8988T (cell line): ENCODE results near the gene C11orf16.
"Not testable (repeated sequence)": the region's sequence is repeated elsewhere in the genome, so short reads cannot be mapped to it uniquely, and the experiment has no call there.

Experiments
- DNase-seq: peaks from one replicate; pipeline ENCODE4 v3.0.0; 2011

Gene C11orf16, protein sequence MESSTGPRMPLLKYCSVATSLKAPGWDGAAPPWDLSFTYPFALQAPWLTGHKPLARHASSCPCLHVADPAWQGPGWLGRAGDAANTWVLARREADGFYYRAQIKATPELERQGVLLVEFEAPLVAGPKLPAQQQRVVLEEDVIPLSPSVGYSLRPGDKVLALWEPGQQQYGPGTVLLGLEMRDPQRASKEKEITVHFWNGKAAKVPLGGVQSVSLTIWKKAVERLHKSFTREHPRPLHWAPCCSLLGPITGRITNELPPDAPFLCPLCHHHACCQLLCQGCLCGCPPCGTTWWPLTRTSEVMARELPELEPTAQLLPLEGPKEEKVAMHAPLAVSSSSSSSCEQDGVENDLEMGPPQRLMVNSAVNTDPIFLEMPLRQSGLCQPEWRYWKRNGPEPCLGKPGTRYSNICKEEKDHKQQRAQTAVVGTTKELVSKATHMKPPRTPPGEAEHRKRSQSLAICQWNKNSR

DNA sequence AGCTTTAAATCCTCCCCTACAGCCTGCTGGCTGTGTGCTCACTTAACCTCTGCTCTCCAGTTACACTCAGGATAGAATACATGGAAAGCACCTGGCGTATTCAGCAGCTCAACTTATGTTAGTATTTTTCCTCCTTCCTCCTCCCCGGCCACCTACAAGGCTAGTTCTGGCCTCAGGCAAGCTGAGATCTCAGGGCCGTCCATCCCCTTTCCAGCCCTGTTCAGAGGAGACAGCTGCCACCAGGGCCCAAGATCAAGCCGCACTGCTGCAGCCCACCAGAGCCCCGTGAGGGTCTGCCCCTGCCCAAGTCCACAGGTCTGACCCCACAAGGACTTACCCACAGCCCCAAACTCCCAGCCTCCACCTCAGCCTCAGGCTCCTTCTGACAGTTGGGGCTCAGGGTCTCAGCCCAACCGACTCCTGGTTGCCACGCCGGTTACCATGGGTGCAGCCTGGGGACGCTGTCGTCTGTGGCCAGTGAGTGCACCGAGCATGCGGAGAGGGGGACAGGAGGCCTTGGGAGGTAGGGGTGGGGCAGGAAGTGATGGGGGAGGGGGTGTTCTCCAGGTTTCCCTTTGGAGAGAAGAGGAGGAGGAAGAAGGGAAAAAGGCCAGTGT, at the start of gene C11orf16:
TSS of gene C11orf16 (minus strand) at position 384 of the 617 bp plus-strand sequence. CDS start 639 bp downstream, outside the sequence.
- no peak for DNase-seq

DNA sequence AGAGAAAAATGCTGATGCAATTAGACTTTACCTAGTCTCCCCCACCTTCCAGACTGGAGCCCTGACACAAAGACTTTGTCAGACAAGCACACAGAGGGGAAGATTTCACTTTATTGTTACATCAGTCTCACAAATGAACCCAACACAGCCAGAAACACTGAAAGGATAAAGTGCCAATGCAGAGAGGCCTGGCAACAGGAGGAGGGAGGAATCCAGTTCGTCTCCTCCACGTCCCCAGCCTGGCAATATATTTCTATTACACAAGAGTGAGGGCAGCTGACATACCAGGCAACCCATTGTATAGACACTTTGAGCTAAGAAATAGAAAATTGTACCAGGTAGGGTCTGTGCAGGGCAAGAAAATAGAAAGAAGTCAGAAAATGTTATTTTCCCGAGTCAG, 47.7 kb upstream of the C11orf16 start:
- DNase-seq = no peak

DNA sequence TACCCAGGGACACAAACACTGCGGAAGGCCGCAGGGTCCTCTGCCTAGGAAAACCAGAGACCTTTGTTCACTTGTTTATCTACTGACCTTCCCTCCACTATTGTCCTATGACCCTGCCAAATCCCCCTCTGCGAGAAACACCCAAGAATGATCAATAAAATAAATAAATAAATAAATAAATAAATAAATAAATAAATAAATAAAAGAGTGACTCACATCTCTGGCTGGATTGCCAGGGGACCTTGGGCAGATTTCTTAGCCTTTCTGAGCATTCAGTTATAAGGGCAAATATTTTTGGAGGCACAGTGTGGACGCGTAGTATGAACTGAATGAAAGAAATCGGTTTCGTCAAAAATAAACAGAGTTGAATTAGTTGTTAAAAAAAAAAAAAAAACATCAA, 46.6 kb upstream of the C11orf16 start:
- not testable (repeated sequence) for DNase-seq

DNA sequence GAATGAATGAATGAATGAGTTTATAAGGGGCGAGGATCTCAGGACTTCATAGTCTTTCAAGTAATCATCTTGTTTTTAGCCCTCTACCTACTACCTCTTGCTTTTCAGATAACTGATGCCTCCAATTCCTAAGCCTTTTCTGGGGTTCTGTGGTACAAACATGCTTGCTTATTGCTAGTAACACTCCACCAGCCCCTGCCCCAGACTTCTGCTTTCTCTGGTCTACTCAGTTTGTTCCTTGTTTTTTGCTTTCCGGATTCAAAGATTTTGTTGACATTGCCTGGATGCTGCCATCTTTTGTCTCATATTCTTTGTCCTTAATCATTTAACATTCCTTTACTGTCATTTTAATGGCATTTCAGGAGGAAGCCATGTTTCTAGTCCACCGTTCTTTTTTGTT, 40.4 kb upstream of the C11orf16 start:
- no peak for DNase-seq

DNA sequence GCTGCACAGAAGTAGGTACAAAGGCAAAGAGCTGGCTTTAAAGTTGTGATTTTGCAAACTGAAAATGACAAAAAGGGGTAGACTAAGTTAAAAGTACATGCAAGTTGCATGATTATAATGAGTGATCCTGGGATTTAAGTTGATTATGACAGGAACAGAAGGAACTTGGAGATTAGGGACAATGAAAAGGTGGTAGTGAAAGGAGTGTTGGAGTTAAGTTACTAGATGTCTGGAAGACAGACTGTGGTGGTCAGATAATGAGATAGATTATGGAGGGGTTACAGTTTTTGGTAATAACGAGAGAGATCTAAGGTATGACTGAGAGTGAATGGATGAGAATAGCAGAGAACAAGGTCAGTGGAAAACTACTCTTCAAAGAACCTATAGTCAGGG, 39.2 kb upstream of the C11orf16 start:
- no peak for DNase-seq

DNA sequence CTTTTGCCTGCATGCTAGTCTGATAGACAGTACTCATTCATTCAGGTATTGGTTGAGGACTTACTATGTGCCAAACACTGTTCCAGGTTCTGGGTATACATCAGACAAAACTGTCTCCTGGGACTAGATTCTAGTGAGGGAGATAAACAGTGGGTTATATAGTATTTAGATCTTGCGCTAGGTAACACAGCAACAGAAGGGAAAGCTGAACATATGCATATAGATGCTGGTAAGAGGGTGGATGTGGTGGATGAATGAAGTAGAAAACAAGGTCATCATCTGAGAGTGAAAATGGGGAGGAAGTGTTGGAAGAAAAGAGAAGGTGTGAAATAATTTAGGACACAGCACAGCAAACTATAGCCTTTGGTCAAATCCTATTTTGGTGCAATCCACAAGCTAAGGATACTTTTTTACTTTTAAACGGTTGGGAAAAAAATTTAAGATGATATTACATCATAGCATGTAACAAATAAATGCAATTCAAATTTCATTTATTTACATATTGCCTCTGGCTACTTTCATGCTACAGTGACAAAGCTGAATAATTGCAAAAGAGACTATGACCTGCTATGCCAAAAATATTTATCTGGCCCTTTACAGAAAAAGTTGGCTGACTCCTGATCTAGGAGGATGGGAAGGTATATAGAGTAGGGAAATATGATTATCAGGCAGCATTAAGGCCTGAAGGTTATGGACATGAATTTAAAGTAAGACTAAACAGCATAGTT, 38.6 kb upstream of the C11orf16 start:
- no peak for DNase-seq

DNA sequence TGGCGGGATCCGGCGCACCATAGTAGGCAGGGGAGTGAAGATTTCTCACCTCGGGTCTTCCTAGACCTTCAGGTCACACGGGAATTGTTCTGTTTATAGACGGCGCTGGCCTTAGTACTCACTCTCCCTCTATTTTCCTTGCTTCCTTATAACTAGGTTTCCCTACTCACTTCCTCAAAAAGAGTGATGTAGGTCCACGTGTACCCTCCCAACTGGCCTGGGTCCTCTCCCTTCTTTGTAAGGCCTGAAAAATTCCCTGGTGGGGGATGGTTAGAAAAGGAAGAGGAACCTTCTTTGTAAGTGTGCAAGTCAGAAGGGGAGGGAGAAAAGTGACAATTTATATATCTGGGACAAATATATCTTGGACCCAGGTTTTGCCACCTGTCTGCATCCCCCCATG, 34.4 kb upstream of the C11orf16 start:
- DNase-seq = no peak

DNA sequence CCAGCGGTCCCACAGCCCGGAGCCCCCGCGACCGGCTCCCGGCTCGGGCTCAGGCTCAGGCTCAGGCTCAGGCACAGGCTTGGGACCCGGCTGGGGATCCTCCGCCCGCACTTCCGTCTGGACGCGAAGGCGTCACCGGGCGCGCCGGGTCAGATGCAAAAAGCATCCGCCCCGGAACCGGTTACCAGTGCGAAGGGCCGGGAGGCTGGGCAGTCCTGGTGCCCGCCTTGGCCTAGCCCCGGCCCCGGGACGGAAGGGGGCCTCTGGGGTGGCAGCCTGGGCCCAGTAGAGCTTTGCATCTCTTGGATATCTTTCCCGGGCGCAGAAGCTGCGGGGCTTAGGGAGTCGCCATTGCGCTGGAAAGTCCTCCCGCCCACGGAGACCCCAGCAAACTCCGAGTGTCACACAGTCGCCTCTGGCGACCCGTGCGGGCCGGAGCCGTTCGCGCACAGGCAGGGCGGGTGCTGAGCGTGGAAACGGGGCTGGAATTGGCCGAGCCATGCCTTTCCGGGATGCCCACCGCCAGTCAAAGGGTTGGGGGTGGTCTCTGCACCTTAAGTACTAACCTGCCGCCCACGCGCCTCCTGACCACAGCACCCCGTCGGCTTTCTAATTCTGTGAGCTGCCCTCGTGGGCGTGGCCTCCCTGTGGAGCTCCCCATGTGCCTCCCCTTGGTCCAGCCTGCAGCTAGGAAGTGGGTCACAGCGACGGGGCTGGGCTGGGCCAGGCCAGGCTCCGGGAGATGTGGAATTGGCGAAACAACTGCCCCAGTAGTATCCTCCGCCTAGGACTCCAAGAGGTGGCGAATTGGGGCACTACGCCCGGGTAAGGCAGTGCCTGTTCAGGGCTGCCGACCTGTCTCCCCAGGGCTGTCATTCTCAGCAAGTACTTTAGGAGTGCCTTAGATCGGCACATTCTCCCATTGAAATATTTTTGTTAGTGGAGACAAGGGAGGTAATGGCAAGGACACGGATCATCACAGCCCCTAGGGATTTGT, 31.9 kb upstream of the C11orf16 start, which contains the start of gene TMEM9B:
TSS of gene TMEM9B (minus strand) at position 119 of the 997 bp plus-strand sequence. CDS start 129 bp downstream, outside the sequence.
- peak; percentile 72 for DNase-seq

DNA sequence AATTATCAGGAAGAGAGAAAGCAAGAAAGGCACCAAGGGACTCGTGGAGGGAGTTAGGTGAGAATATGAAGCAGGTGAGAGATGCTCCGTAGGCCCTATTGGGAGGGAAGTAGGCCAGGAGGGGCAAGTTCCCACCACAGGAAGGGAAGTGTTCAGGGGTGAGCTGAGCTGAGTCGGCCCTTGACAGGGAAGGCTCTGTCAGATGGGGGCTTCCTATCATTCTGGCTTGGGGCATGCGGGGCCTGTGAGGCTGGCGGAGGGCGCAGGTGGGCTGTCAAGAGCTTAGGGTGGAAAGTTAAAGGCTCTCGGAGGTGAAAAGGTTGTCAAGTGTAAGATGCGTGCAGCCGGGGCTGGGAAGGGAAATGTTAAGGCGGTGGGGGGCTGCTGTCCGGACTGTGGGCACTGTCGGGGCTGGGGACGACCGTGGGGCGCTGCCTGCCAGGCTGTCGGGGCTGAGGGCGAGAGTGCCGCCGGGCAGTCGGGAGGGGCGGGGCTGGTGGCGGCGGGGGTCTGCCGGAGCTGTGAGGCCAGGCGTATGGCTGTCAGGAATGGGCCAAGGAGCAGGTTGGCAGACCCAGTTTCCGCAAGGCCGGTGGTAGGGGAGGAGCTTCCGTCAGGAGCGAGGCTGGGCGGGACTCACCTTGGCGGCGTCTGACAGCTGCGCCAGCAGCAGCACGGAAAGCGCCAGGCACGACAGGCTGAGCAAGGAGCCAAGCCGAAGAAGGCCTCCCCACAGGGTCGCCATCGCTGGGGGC, 31.0 kb upstream of the C11orf16 start:
- DNase-seq = peak; percentile 64

DNA sequence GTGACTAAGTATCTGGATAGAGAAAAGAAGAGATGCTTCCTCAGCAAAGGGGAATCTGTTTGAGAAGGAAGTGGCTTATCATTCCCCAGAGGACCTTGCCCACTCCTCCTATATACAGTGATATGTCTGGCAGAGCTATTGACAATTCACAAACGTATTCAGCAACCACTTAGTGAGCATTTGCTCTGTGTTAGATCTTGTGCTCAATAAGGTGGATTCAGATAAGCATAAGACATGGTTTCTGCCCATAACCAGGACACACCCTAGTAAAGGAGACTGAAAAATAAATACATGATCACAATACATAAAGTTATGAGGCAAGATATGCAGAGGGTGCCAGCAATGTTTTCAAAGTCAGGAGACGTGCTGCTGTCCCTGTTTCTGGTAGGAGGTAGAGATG, 30.1 kb upstream of the C11orf16 start:
- DNase-seq = no peak

DNA sequence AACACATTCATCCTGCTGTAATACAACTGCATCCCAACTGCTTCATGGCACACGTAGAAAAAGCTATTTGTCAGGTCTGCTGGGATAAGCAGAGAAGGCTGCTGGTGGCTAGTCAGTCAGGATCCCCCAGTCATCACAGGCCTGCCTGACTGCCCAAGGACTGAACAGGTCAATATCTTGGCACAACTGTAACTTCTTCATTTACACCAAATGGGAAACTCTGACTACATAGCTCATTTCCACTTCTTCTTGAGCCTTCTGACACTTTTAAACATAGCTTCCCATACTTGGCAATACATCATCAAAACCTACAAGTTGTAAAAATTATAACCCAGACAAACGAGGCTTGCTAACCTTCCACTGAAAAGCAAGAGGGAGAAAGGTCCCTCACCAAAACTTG, 28.7 kb upstream of the C11orf16 start:
- no peak for DNase-seq

DNA sequence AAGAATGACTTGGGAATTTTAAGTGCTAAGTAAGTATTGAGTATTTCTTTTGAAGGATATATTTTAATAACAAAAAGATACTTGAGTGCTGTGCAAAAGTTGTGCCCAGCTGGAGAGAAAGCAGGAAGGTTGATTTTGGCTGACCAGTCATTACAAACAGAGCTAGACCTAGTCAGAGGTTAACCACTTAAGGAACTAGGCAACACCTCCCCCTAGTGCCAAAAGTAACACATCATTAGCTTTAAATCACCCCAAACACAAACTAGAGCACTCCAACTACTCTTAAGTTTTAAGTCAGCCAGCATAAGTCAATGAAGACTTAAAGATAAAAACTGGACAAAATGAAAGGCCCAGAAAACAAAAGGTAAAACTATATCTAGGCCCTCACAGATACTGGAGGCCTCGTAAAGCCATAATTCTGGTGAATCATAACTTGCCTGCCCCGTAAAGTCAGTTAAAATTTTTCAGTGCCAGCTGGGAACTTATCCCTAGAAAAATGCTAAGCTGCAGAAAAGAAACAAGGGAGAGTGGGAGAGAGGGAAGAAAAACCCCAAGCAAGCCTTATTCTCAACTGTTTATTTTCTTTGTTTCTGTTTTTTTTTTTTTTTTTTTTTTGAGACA, 26.9 kb upstream of the C11orf16 start:
- peak; percentile 62 for DNase-seq

DNA sequence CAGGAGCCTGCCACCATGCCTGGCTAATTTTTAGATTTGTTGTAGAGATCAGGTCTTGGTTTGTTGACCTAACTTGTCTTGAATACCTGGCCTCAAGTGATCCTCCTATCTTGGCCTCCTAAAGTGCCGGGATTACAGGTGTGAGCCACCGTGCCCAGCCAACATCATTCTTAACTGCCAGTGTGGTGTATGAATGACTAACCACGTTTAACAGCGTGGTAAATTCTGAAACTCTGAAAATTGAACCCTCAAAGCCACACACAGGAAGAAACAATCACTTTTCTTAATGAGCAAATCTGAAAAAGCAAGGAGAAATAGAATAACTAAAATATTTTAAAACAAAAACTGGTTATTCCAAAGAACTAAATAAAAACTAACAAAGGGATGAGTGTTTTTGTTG, 24.1 kb upstream of the C11orf16 start:
- DNase-seq = no peak

DNA sequence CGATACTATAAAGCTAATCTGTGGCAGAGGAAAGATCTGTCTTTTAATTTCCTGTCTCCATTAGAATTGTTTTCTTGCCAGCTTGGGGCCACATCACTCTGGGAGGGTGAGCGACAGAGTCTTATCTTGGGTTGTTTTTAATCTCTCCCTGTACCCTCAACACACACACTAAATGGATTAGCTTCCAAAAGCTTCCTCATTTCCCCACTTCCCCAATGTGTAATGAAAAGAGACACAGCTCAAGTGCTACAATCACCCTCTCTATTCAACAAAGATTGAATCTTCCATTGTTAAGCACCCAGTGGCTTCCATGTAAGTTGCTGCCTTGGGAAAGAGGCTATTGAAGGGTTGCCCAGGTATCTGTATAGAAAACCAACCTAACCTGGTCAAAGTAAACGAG, 16.1 kb upstream of the C11orf16 start:
- DNase-seq = no peak

DNA sequence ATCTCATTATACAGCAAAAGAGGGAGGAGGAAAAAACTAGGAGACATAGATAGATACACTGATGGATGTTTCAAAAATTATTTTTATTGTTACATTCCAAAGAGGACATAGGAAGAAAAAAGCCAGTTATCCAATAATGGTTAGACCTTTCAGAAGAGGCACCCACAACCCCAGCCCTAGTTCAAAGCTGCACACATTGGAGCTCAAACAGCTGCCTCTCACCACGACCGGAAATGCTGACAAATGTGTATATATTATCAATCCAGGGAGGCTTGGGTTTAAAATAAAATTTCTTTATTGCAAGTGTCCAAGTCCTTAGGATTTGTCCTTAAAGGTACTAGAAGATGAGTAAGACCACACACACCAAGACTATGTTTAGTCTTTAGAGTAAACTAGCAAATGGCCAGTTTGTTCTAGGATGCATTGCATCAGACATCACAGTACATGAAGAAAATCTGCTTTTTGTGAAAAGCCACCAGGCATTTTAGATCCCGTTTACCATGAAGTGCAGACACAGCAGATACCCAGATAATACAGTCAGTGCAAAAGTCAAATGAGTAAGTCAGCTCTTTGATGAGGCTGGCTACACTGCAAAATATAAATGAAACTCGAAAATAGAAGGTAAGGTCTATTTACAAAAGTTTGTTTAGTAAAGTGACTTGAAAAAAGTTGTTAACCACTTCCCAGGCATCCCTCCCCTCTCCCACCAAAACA, 14.6 kb upstream of the C11orf16 start:
- DNase-seq = no peak

DNA sequence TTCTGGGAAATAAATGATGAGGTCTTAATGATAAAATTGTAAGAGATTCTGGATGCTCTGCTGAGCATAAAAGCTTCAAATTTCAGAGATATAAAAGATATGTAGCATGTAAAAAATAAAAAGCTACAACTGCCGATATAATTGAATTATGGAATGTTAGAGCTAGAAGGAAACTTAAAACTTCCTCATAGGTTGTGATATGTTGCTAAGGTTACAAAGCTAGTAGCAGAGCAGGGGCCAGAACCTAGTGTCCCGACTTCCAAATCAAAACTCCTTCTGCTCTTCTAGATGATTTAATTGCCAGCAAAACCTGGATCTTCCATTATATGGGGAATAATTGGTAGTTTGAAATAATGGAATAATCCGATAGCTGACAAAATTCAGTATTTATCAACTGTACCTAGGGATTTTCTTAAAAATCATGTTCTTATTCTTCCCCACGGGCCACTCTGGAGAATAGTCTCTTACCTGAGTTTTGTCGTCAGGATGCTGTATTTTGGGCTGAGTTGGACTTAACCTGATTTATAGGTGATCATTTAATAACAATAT, 9.8 kb upstream of the C11orf16 start, which contains the start of gene ASCL3:
TSS of gene ASCL3 (minus strand) at position 499 of the 549 bp plus-strand sequence. CDS start 4,855 bp downstream, outside the sequence.
- no peak for DNase-seq

DNA sequence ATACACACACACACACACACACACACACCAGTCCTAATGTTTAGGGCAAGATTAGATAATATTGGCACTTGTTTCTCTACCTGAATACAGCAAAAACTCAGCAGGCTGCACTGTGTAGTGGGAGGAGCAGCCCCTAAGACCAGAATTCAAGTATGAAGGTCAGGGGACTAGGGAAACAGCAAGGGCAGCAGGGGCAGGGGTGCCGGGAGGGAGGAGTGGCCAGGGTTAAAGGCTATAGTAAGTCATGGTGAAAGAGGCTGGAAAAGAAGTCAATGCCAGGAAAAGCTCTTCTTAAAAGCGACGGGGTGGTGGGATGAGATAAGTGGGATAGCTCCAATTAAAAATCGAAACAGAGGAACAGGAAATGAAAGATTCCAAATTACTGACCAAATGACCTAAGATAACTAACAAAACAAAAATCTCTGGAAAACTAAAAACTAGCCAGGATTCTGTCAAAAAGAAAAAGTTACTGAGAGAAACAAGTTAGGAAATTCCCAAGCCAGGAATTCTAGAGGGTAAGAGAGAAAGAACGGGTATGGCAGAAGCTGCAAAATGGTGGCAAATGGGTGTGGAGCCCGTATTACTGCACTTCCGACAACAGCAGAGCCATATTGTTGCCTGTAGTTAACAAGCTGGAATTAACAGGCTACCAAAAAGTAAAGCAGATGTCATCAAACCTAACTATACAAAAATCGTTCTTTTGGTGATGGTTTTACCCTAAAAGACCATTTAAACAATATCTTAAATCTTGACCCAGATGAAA, 8.8 kb upstream of the C11orf16 start:
- no peak for DNase-seq

DNA sequence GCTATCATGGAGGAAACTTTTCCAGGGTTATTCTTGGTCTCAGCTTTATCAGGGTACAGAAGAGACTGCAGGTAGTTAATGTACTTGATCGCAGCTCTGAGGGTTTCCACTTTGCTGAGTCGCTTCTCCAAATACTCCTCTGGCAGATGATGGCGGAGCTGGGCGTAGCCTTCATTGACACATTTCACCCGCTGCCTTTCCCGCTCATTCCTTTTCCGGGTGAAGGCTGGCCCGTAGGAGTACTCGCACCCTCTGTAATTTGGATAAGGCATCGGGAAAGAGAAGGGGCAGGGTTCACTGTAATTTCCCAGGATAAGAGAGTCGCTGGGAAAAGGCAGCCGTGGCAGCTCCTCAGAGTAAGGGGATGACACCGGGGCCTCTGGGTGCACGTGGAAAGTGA, 4.9 kb upstream of the C11orf16 start:
- no peak for DNase-seq

DNA sequence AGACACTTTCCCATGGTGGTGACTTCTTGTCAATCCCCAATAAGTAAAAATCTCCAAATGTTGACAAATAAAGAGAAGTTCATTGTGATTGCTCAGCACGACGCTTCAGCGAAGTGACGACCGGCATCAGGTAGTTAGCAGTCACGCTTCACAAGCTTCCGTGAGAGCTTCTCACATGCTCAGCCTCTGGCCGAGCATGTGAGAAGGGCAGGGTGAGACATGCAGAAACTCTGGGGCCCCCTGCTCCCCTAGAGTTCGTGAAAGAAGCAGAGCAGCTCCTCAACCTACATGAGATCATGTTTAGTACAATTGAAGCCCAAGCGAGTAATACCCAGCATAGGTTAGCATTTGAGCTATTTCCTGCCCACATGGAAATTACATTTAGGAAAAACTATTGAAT, 4.4 kb upstream of the C11orf16 start:
- no peak for DNase-seq
